HG03060 (cell line): Measurements from ENCODE around the gene ADAMTS14.

Experiments
- ATAC-seq: cut with Tn5 transposase; IDR thresholded peaks from one replicate; pipeline ENCODE4 v1.9.1; 2021; ENCODE audit warnings: low read depth, moderate number of reproducible peaks; ENCODE audit not compliant: unreplicated experiment

The ADAMTS14 gene

GRCh38 chr10:70691611-70692010 lies 19.3 kb downstream of the ADAMTS14 start:
- no peak for ATAC-seq

- ATAC-seq = no peak
These were observed 19.8 kb downstream of the ADAMTS14 start for GRCh38 chr10:70692043-70692603.

DNA sequence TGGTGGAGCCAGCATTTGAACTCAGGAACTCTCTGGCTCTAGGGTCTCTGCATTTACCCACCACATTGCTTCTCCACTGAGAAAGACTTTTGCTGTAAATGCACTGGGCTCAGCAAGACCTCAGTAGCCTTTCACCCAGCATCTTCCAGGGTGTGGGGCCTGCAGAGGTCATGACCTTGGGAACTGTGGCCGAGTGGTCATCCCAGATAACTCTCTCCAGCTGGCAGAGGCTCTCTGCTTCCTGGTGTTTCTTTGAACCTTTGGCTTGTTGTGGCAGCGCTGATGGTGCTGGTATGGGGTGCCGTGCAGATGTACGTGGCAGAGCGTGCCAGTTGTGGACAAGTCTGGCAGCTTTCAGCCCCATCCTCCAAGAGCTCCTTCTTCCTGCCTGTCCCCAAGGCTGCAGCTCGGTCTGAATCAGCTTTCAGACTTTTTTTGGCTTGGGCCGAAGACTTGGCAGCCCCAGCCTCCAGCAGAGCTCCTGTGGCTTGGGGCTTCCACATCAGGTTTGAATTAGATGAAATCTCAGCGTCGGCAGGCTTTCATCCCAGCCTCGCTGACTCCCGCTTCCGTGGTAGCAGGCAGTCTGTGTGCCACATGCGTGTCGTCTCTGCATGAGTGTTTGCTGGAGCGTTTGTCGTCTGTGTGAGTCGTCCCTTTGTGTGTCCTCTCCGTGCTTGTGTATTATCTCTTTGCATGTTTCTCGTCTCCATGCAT lies 21.5 kb downstream of the ADAMTS14 start:
- no peak for ATAC-seq

GRCh38 chr10:70694418-70695141 lies 22.3 kb downstream of the ADAMTS14 start:
- ATAC-seq = no peak

- ATAC-seq = no peak
These were observed 23.1 kb downstream of the ADAMTS14 start for GRCh38 chr10:70695241-70696030.

GRCh38 chr10:70698211-70698610 lies 25.9 kb downstream of the ADAMTS14 start:
- no peak for ATAC-seq

GRCh38 chr10:70699063-70699658 lies 26.9 kb downstream of the ADAMTS14 start:
- ATAC-seq = no peak

DNA sequence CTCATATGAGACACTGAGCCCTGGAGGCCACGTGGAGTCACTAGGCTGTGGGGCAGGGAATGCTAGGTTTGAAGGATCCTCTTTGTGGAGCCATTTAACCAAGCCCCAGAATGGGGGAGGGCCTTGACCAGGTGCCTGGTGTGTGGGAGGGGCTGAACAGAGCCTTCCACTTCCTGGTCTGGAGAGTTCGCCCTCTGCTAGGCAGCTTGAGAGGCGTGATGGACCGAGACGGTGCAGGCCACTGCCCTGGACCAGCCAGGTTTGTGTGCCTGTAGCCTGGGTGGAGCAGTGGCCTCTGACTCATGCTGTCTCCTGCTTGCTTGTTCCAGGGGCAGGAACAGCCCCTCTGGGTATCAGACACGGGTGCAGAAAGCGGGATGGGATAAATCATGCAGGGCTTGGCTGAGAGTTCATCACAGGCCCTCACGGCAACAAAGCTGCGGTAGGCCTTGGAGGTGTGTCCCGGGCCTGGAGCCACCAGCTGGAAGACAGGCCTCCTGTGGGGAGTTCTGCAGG lies 27.4 kb downstream of the ADAMTS14 start:
- ATAC-seq = no peak

DNA sequence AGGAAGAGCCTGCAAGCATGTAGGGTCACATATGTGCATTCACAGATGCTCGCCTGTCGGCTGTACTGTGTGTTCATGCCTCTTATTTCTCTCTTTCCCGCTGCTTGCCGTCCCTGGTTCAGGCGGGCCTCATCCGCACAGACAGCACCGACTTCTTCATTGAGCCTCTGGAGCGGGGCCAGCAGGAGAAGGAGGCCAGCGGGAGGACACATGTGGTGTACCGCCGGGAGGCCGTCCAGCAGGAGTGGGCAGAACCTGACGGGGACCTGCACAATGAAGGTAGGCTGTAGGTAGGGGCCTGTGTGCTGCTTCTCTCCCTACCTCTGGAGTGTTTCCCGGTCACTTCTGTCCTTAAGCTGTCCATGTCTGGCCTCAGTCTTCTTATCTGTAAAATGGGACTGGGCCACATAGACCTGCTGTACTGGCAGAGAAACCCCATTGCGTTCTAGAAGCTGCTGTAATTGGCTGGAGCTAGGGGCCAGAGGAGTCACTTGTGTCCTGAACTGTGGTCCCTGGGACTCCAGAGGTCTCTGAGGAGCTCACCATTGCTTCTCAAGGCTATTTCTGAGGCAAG lies 30.0 kb downstream of the ADAMTS14 start:
- ATAC-seq = no peak

- ATAC-seq = no peak
These were observed 31.9 kb downstream of the ADAMTS14 start for GRCh38 chr10:70704211-70704610.

DNA sequence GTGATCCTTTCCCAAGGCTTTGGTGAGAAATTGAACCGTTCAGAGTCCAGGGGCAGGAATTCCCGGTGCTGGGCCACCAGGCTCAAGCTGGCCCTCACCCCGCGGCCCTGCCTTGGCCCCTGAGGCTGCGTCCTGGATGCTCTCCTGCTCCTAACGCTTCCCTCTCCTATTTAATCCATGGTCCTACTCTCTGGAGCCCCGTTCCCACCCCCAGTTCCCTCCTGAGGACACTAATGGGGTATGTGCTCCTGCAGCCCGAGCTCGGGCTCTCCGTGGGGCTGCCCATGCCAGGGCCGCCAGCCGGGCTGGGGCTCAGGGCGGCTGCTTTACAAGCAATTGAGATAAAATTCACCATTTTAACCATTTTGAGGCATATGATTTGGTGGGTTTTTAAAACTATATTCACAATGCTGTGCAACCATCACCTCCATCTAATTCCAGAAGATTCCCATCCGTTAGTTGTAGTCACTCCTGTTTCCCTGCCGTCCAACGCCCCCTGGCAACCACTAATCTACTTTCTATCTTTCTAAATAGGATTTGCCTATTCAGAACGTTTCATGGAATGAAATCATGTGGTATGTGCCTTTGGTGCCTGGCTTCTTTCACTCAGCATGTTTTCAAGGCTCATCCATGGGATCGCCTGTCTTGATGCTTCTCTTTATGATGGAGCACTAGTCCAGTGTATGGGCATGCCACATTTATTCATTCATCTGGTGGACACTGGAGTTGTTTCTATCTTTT lies 33.0 kb downstream of the ADAMTS14 start:
- ATAC-seq = no peak

GRCh38 chr10:70711177-70711576 lies 38.9 kb downstream of the ADAMTS14 start:
- no peak for ATAC-seq

GRCh38 chr10:70711911-70712310 lies 39.6 kb downstream of the ADAMTS14 start:
- ATAC-seq = no peak

DNA sequence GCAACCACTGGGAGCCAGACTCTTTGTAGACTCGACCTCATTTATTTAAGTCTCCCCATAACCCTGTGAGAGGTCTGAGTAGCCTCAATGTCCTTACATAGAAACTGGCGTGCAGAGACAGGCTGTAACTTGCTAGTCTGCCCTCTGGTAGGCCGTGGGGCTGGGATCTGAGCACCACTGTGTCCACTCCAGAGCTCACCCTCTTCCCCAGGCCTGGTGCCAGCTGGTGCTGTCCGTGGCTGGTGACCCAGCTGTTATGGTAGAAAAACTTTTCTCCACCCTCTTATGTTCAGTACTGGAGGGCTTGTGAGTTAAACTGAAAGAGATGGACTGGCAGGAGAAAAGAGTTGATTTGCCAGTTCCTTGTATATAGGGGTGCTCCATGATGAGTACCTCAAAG lies 41.9 kb downstream of the ADAMTS14 start:
- ATAC-seq = no peak

DNA sequence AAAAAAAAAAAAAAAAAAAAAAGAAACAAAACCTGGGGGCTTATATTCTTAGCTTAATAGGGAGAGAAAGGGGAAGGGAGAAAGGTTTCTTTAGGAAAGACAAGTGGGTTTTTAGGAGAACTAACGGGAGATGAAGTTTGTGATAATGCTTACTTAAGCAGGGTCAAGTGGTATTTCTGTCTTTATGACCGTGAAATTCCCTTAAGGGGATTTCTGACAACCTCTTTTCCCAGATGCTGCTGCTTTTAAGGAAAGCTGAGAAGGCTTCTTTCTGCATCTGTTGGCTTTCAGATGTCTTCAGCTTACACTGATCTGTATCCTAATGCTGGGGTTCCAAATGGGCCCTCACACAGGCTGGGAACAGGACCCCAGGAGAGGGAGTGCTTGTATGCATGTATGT lies 42.6 kb downstream of the ADAMTS14 start:
- ATAC-seq = no peak

GRCh38 chr10:70715853-70716795 lies 43.8 kb downstream of the ADAMTS14 start:
- no peak for ATAC-seq

DNA sequence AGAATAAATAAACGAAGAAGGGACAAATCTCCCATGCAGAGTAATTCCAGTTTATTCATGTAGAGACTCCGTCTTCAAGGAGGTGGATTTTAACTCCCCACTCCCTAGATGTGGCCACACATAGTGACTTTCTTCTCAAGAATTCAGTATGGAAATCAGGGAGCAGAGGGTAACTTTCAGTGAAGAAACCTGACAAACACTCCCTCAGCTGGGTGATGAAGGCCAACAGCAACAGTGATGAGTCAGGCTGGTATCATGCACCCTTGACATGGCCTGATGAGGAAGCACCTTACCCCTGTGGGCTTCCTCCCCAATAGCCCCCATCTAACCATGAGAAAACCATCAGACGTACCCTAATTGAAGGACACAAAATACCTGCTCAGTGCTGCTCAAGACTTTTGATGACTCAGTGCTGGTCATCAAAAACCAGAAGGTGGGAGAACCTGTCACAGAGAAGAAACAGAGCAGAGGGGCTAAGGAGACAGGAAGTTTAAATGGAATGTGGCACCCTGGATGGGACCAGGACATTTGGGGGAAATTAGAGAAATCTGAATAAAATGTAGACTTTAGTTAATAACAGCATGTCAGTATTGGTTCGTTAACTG lies 50.6 kb downstream of the ADAMTS14 start:
- ATAC-seq = no peak

DNA sequence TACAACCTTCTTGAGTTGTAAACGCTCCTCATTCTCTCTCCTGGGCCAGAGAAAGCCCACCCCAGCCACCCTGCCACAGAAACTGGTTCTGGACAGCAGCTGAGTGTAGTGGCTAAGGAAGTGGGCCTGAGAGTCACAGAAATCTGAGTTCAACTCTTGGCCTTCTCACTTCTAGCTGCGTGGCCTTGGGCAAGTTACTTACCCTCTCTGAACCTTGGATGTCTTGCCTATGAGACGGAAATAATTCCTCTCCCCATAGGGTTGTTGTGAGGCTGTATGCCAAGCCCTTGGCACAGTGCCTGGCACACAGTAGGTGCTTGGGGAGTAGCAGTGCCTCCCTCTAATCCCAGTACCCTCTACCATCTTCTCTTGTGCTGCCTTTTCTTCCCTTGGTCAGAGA lies 51.5 kb downstream of the ADAMTS14 start:
- no peak for ATAC-seq
